Skin epidermis (tissue), 12 donors: ENCODE measurements around the gene WSCD1.

Experiments
- H3K27ac ChIP-seq, 21 experiments: fragments of 200-600 bp; sonication (generic) in 11 of 21; one replicate each; pipeline ENCODE4 v1.5.0; 2020; ENCODE audit warnings: mild to moderate bottlenecking in 3 of 21, inconsistent platforms in 2 of 21, moderate library complexity in 2 of 21
- H3K4me3 ChIP-seq, 7 experiments: fragments of 200-600 bp; sonication (generic) in 2 of 7; one replicate each; pipeline ENCODE4 v1.5.0; 2020; ENCODE audit warnings: inconsistent platforms in 2 of 7, mild to moderate bottlenecking in 2 of 7, moderate library complexity in 1 of 7

WSCD1 gene

GRCh38 chr17:6100891-6101500, 30.8 kb downstream of the WSCD1 start:
- H3K27ac ChIP-seq = no peak overlapping the region
- H3K4me3 ChIP-seq = no peak overlapping the region

GRCh38 chr17:6101706-6102105, 31.5 kb downstream of the WSCD1 start:
- H3K4me3 ChIP-seq = no peak overlapping the region
- H3K27ac ChIP-seq = no peak overlapping the region

DNA sequence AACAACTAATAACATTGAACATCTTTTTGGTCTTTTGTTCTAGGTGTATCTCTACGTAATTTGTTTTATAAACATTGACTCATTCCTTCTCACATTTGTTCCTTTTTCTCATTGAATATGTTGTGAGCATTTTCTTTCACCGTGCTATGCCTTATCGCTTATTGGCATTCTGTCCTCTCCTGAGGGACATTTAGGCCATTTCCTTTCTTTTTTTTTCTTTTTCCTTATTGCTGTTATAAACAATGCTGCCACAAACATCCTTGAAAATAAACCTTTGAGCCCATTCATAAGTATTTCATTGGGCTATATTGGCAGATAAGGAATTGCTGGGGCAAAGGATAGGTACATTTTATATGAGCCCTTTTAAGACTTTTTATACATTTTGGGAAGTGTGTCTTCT, 32.4 kb downstream of the WSCD1 start:
- H3K27ac ChIP-seq = no peak overlapping the region
- H3K4me3 ChIP-seq = no peak overlapping the region

- no peak overlapping the region for H3K27ac ChIP-seq
Measured at GRCh38 chr17:6104956-6105648, 34.9 kb downstream of the WSCD1 start.

DNA sequence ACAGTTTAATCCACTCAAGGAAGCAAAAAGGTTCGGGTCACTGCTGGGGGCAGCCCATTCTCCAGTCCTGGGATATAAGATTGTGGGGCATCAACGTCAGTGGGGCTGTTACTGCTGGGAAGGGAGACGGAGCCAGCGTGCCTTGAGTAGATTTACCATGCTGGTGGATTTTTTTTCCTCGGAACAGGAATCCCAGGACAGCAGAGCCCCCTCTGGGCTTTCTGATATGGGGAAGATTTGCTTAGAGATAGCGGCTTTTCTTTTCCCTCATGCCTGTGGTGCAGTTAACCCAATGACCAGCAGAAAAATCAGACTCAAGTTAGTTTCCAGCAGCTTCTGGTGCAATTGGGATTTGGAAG, 35.4 kb downstream of the WSCD1 start:
- H3K4me3 ChIP-seq = no peak overlapping the region
- H3K27ac ChIP-seq = no peak overlapping the region

More at GRCh38 chr17:6104956-6105648, 34.9 kb downstream of the WSCD1 start:
- no peak overlapping the region for H3K4me3 ChIP-seq

- Histone ChIP-seq H3K4me3 (no peak overlapping the region), H3K27ac (no peak overlapping the region)
Measured at GRCh38 chr17:6106212-6106611, 36.0 kb downstream of the WSCD1 start.

DNA sequence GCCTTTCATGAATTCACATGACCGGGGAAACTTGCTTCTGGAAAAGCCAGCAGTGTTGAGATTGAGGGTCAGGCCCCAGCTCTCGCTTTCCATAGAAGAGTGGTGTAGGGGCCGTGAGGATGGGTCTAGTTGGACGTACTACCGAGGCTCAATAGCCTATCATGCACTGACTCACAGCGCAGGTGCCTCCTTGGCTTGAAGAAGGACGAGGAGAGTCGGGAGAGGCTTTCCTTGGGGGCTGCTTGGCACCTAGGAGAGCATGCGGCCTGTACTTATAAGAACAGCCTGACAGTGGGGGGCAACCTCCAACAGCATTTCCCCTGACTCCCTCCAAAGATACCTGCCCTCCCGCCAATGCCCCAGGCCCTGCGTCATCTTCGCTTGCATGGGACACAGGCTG, 37.6 kb downstream of the WSCD1 start:
- H3K4me3 ChIP-seq = no peak overlapping the region
- no peak overlapping the region for H3K27ac ChIP-seq

- Histone ChIP-seq H3K27ac (no peak overlapping the region), H3K4me3 (no peak overlapping the region)
Measured at GRCh38 chr17:6108382-6108781, 38.2 kb downstream of the WSCD1 start.

- Histone ChIP-seq H3K4me3 (no peak overlapping the region), H3K27ac (no peak overlapping the region)
Measured at GRCh38 chr17:6108987-6109386, 38.8 kb downstream of the WSCD1 start.

GRCh38 chr17:6109536-6109935, 39.4 kb downstream of the WSCD1 start:
- H3K27ac ChIP-seq = no peak overlapping the region

GRCh38 chr17:6110088-6110487, 39.9 kb downstream of the WSCD1 start:
- Histone ChIP-seq H3K4me3 (no peak overlapping the region), H3K27ac (no peak overlapping the region)

More at GRCh38 chr17:6109536-6109935, 39.4 kb downstream of the WSCD1 start:
- no peak overlapping the region for H3K4me3 ChIP-seq

DNA sequence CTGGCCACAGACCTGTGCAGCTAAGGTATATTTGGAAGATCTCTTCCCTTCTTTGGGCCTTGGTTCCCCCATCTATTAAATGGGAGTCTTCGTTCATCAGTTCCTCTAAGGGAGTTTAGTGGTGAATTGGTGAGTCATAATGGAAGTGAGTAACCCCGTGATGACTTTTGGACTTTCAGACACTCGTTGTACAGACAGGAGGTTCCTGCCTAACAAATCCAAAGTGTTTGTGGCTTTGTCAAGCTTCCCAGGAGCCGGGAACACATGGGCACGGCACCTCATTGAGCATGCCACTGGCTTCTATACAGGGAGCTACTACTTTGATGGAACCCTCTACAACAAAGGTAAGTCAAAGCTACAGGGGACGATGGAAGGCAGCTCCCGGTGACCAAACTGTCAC, 40.4 kb downstream of the WSCD1 start:
- no peak overlapping the region for H3K4me3 ChIP-seq
- H3K27ac ChIP-seq = no peak overlapping the region

- Histone ChIP-seq H3K27ac (no peak overlapping the region), H3K4me3 (no peak overlapping the region)
Measured at GRCh38 chr17:6120351-6120750, 50.2 kb downstream of the WSCD1 start.

DNA sequence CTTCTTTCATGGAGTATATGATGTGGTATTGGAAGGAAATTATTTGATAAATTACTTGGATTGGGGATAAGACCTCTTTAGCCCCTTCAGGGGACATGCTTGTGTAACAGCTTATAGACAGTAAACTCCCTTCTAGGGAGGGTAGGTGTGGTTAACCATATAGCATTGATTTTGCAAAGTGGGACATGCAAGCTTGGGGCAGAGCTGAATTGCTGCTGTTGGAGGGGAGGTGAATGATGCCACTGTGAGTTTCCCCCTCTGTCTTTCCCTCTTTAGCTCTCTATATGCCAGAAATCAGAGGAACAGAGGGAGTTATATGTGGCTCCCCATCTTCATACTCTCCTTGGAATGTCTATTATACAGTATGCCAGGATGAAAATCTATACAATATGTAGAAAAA, 54.7 kb downstream of the WSCD1 start:
- Histone ChIP-seq H3K4me3 (no peak overlapping the region), H3K27ac (no peak overlapping the region)

DNA sequence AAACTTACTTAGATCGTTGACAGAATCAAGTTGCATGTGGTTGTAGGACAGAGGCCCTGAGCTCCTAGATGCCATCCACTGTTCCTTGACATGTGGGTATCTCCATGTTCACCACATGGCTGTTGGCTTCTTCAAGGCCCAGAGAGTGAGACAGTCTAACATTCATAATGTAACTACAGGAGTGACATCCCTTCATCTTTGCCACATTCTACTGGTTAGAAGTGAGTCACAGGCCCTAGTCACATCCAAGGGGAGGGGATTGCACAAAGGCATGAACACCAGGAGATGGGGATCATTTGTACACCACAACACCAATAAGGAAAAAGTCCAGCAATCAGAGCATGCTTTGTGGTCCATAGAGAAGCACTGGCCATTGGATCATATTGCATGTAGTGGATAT, 56.6 kb downstream of the WSCD1 start:
- no peak overlapping the region for H3K4me3 ChIP-seq
- no peak overlapping the region for H3K27ac ChIP-seq

- Histone ChIP-seq H3K27ac (no peak overlapping the region), H3K4me3 (no peak overlapping the region)
Measured at GRCh38 chr17:6134721-6135120, 64.5 kb downstream of the WSCD1 start.

GRCh38 chr17:6135236-6135635, 65.1 kb downstream of the WSCD1 start:
- Histone ChIP-seq H3K27ac (no peak overlapping the region), H3K4me3 (no peak overlapping the region)

- no peak overlapping the region for H3K27ac ChIP-seq
- no peak overlapping the region for H3K4me3 ChIP-seq
Measured at GRCh38 chr17:6135996-6136395, 65.8 kb downstream of the WSCD1 start.

- H3K4me3 ChIP-seq = no peak overlapping the region
- H3K27ac ChIP-seq = no peak overlapping the region
Measured at GRCh38 chr17:6137716-6138502, 67.7 kb downstream of the WSCD1 start.

DNA sequence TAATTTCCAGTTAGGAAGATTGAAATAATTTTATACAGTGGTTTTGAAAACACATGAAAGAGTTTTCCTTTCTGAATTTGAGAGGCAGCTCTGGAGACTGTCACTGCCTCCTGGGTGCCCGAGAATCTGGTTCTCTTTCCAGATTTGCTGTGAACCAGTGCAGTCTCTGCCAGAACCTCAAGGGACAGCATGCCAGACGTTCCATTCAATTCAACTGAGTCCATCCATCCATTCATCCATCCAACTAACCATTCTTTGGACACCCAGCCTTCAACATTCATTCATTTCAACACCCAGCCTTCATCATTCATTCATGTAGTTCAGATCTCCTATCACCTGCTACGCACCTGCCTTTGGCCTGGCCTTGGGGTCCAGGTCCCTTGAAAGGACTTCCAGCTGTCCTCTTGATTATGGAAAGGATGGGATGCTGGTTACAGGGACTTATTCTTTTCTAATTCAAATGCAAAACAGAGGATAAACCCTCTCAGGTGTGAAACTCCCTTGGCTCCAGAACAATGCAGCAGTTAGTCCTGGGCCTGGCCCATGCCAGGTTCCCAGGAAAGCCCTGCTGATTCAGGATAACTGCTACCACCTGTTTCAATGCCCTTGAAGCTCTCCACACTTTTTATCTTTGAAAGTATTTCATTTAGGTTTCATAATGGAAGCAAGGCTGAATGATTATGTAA, 68.7 kb downstream of the WSCD1 start:
- no peak overlapping the region for H3K4me3 ChIP-seq
- H3K27ac ChIP-seq = no peak overlapping the region

- Histone ChIP-seq H3K4me3 (no peak overlapping the region), H3K27ac (no peak overlapping the region)
Measured at GRCh38 chr17:6139447-6139832, 69.3 kb downstream of the WSCD1 start.
